Esophagus squamous epithelium (tissue), 5 donors: Measurements from ENCODE around the gene C1orf122. TPM values are rescaled to one million over a fixed set of nuclear protein-coding genes. Genes with fewer than 3 reads are reported as not detected.

Experiments used
- DNase-seq: peaks from one replicate; lab custom pipeline; 2025; lab: John Stamatoyannopoulos, UW
- H3K27ac ChIP-seq, 4 donors: fragments of 200-600 bp; sonication (generic); one replicate each; pipeline ENCODE4 v1.5.1; 2016 to 2019; ENCODE audit warnings: mild to moderate bottlenecking in 1 of 4
- H3K27me3 ChIP-seq, 4 donors: fragments of 200-600 bp; sonication (generic); 1 replicate in 3 of 4; 2 replicates in 1 of 4; pipeline versions ENCODE4 v1.5.1 to v1.6.0; 2017 to 2021; ENCODE audit warnings: antibody characterized with exemption in 1 of 4
- H3K36me3 ChIP-seq, 3 donors: fragments of 200-600 bp; sonication (generic); one replicate each; pipeline ENCODE4 v1.5.1; 2016 to 2019
- H3K4me1 ChIP-seq, 3 donors: fragments of 200-600 bp; sonication (generic); one replicate each; pipeline ENCODE4 v1.5.1; 2017 to 2019
- H3K4me3 ChIP-seq, 4 donors: fragments of 200-600 bp; sonication (generic); 1 replicate in 3 of 4; 2 replicates in 1 of 4; pipeline ENCODE4 v1.5.1; 2016 to 2019; ENCODE audit warnings: mild to moderate bottlenecking in 2 of 4, moderate library complexity in 1 of 4
- H3K9me3 ChIP-seq, 3 donors: fragments of 200-600 bp; sonication (generic); one replicate each; pipeline ENCODE4 v1.5.1; 2016 to 2019
- CTCF ChIP-seq, 6 experiments: fragments of 450-650 bp in 4 of 6; fragments of 200-600 bp in 2 of 6; sonication (generic) in 2 of 6; IDR thresholded peaks; one replicate each; pipeline ENCODE4 v1.5.1; 2016 to 2019; ENCODE audit warnings: antibody characterized with exemption in 6 of 6, mild to moderate bottlenecking in 4 of 6, moderate library complexity in 4 of 6
- POLR2A ChIP-seq, 4 donors: fragments of 450-650 bp; IDR thresholded peaks; one replicate each; pipeline ENCODE4 v1.6.1; 2017; ENCODE audit warnings: antibody characterized with exemption in 4 of 4, mild to moderate bottlenecking in 4 of 4, moderate library complexity in 3 of 4
- WGBS, 2 donors: methylation state at CpG; one replicate each; pipeline ENCODE4 v1.1.5; 2018; 5-methylcytosine and 5-hydroxymethylcytosine counted together
- intact Hi-C: fragments of 100-400 bp; cut with DNase I; formaldehyde crosslinking; loops from one replicate; pipeline ENCODE4 v1.15.0; 2022
- total RNA-seq, 4 donors: library from RNA; depleted of rRNA; stranded (reverse); fragments of >200 nt; gene quantifications; one replicate each; pipeline ENCODE4 v1.1.0, GENCODE V29; 2016
- donor health status: DM: yes; HTN: yes; CAD: no.

Gene C1orf122
- total RNA-seq, 4 donors from 2014 or later, result 40.9 to 60.2 (median 52.1) TPM

DNA sequence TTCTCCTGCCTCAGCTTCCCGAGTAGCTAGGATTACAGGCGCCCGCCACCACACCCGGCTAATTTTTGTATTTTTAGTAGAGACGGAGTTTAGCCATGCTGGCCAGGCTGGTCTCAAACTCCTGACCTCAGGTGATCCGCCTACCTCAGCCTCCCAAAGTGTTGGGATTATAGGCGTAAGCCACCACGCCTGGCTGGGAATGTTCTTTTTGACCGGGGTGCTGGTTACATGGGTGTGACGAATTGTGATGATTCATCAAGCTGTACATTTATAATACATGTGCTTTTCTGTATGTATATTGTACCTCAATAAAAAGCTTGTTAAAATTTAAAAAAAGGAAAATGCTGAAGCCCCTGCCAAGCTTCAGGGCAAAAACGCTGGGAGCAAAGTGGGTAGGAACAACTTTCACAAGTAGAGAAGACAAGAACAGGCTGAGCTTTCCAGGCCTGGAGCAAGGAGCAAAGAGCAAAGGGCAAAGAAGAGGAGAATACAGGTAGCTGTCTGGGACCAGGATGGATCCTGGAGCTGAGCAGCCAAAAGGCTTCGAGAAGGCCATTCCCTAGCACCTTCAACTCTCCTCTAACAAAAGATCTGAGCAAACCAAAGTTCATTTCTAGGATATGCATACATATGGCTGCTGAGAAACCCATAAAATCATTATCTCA lies 21.0 kb downstream of the C1orf122 start:
- DNase-seq, result no peak
- peaks cover 0 to 93% (median 10%) of the 10 kb centered on the region in 3 donors for H3K36me3 ChIP-seq
- TF ChIP-seq CTCF (IDR thresholded peaks at IDR 0.05), result no peak
- no peak for TF ChIP-seq POLR2A (IDR thresholded peaks at IDR 0.05)
- no peaks in the 10 kb centered on the region for H3K27me3 ChIP-seq
- H3K27ac ChIP-seq, result peak overlapping the region in 3 of 4 donors; percentile 22 to 62 (median 55)
- WGBS, 2 donors, result 27 to 75% methylated on average over 8 to 12 of the region's 12 CpGs
- H3K4me3 ChIP-seq, result no peak overlapping the region
- intact Hi-C loops, result no loop called here
- no peaks in the 10 kb centered on the region for H3K9me3 ChIP-seq
- peaks cover 0 to 20% (median 0%) of the 10 kb centered on the region in 3 donors for H3K4me1 ChIP-seq

- no peak for DNase-seq
- intact Hi-C loops, result no loop called here
- H3K9me3 ChIP-seq, result no peaks in the 10 kb centered on the region
- H3K27me3 ChIP-seq, result no peaks in the 10 kb centered on the region
- TF ChIP-seq CTCF (IDR thresholded peaks at IDR 0.05), result no peak
- no peak for TF ChIP-seq POLR2A (IDR thresholded peaks at IDR 0.05)
- H3K27ac ChIP-seq, result no peak overlapping the region
- H3K4me3 ChIP-seq, result no peak overlapping the region
- H3K36me3 ChIP-seq, result peaks cover 10 to 96% (median 17%) of the 10 kb centered on the region in 3 donors
- WGBS, 2 donors, result 93 to 98% methylated on average over 4 of the region's 4 CpGs
- H3K4me1 ChIP-seq, result peaks cover 0 to 12% (median 0%) of the 10 kb centered on the region in 3 donors
These were observed 23.5 kb downstream of the C1orf122 start for GRCh38 chr1:37831109-37831508.

GRCh38 chr1:37831809-37832208 lies 24.2 kb downstream of the C1orf122 start:
- peaks cover 0 to 10% (median 0%) of the 10 kb centered on the region in 3 donors for H3K4me1 ChIP-seq
- peaks cover 10 to 96% (median 17%) of the 10 kb centered on the region in 3 donors for H3K36me3 ChIP-seq
- no peak overlapping the region for H3K27ac ChIP-seq
- H3K27me3 ChIP-seq, result no peaks in the 10 kb centered on the region
- H3K4me3 ChIP-seq, result no peak overlapping the region
- intact Hi-C loops, result no loop called here
- WGBS, 2 donors, result 66 to 94% methylated on average over 2 of the region's 2 CpGs
- no peak for TF ChIP-seq CTCF (IDR thresholded peaks at IDR 0.05)
- no peak for TF ChIP-seq POLR2A (IDR thresholded peaks at IDR 0.05)
- no peaks in the 10 kb centered on the region for H3K9me3 ChIP-seq
- no peak for DNase-seq

- Histone ChIP-seq H3K27me3 (no peaks in the 10 kb centered on the region), H3K36me3 (peaks cover 6 to 100% (median 29%) of the 10 kb centered on the region in 3 donors), H3K4me1 (peaks cover 0 to 4% (median 0%) of the 10 kb centered on the region in 3 donors), H3K27ac (no peak overlapping the region), H3K4me3 (no peak overlapping the region), H3K9me3 (no peaks in the 10 kb centered on the region)
- WGBS, 2 donors, result 57 to 58% methylated on average over 3 of the region's 3 CpGs
- TF ChIP-seq POLR2A (IDR thresholded peaks at IDR 0.05) (no peak), CTCF (IDR thresholded peaks at IDR 0.05) (no peak)
- intact Hi-C loops, result no loop called here
- no peak for DNase-seq
These were observed 29.2 kb downstream of the C1orf122 start for GRCh38 chr1:37836788-37837187.

DNA sequence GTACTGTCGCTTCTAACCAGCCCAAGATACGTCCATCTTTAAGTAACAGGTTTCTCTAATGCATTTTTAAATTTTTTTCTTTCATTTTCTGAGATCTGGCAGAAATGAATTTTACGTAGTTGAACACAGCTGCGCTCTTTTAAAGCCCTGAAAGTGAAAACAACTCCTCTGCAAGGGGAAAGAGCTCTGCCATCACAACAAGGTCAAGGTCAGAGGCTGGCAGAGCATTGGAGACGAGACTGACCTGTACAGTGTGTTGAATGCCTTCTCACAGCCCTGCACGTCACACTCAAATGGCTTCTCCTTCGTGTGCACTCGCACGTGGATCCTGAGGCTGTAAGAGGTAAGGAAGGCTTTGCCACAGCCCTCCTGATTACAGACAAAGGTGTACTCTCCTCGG lies 32.1 kb downstream of the C1orf122 start:
- DNase-seq, result no peak
- H3K27ac ChIP-seq, result no peak overlapping the region
- TF ChIP-seq CTCF (IDR thresholded peaks at IDR 0.05) (no peak), POLR2A (IDR thresholded peaks at IDR 0.05) (no peak)
- H3K9me3 ChIP-seq, result no peaks in the 10 kb centered on the region
- peaks cover 0 to 4% (median 3%) of the 10 kb centered on the region in 3 donors for H3K4me1 ChIP-seq
- 92 to 94% methylated on average over 7 to 10 of the region's 10 CpGs for WGBS, 2 donors
- peaks cover 0 to 91% (median 23%) of the 10 kb centered on the region in 3 donors for H3K36me3 ChIP-seq
- intact Hi-C loops, result no loop called here
- H3K4me3 ChIP-seq, result no peak overlapping the region
- H3K27me3 ChIP-seq, result no peaks in the 10 kb centered on the region
